T-helper 1 cell treated with Interleukin-12 subunit alpha and Interleukin-12 subunit beta and Interleukin-4 antibody, amounts not matched to agents 30 μg/mL and 1 μg/mL, for 36 hours (primary cell): ENCODE measurements around the gene EIF1AY.

Experiments used
- H3K27ac Mint-ChIP-seq: one replicate; pipeline ENCODE4 v1.8.0; 2021; ENCODE audit warnings: mild to moderate bottlenecking, mixed read lengths
- H3K27me3 Mint-ChIP-seq: one replicate; pipeline ENCODE4 v1.8.0; 2021; ENCODE audit warnings: low read depth, mixed read lengths
- H3K36me3 Mint-ChIP-seq: one replicate; pipeline ENCODE4 v1.8.0; 2021; ENCODE audit warnings: low read depth, mixed read lengths
- H3K4me1 Mint-ChIP-seq: one replicate; pipeline ENCODE4 v1.8.0; 2021; ENCODE audit warnings: low read depth, mixed read lengths
- H3K4me3 Mint-ChIP-seq: one replicate; pipeline ENCODE4 v1.8.0; 2021; ENCODE audit warnings: mild to moderate bottlenecking, moderate library complexity, mixed read lengths
- H3K9me3 Mint-ChIP-seq: one replicate; pipeline ENCODE4 v1.8.0; 2021; ENCODE audit warnings: mixed read lengths

EIF1AY gene

GRCh38 chrY:20581687-20582086 is 6.1 kb downstream of the EIF1AY start:
- Mint-ChIP-seq H3K27me3 (no peaks in the 10 kb centered on the region), H3K4me1 (peaks cover 19% of the 10 kb centered on the region), H3K27ac (no peak overlapping the region), H3K4me3 (no peak overlapping the region), H3K36me3 (peaks cover 17% of the 10 kb centered on the region), H3K9me3 (no peaks in the 10 kb centered on the region)

- H3K27me3 Mint-ChIP-seq = no peaks in the 10 kb centered on the region
- H3K4me3 Mint-ChIP-seq = no peak overlapping the region
- no peak overlapping the region for H3K27ac Mint-ChIP-seq
- H3K4me1 Mint-ChIP-seq = peaks cover 10% of the 10 kb centered on the region
- H3K36me3 Mint-ChIP-seq = peaks cover 21% of the 10 kb centered on the region
- H3K9me3 Mint-ChIP-seq = no peaks in the 10 kb centered on the region
These were observed 10.6 kb downstream of the EIF1AY start for GRCh38 chrY:20586161-20586560.
